Stimulated activated naive CD8-positive, alpha-beta T cell treated with anti-CD3 and anti-CD28 coated beads, Interleukin-15, Interleukin-2, amounts not matched to agents 100 U/mL and 50 U/mL, for 24 hours (primary cell): Measurements from ENCODE around the gene FAM72B.
"Not testable (repeated sequence)": the region's sequence is repeated elsewhere in the genome, so short reads cannot be mapped to it uniquely, and the experiment has no call there.

ENCODE experiments used
- ATAC-seq: fragments of 150-1000 bp; cut with Tn5 transposase; one replicate; pipeline ENCODE4 v1.10.0; 2021
- DNase-seq: peaks from one replicate; pipeline ENCODE4 v3.0.0; 2021

The FAM72B gene

DNA sequence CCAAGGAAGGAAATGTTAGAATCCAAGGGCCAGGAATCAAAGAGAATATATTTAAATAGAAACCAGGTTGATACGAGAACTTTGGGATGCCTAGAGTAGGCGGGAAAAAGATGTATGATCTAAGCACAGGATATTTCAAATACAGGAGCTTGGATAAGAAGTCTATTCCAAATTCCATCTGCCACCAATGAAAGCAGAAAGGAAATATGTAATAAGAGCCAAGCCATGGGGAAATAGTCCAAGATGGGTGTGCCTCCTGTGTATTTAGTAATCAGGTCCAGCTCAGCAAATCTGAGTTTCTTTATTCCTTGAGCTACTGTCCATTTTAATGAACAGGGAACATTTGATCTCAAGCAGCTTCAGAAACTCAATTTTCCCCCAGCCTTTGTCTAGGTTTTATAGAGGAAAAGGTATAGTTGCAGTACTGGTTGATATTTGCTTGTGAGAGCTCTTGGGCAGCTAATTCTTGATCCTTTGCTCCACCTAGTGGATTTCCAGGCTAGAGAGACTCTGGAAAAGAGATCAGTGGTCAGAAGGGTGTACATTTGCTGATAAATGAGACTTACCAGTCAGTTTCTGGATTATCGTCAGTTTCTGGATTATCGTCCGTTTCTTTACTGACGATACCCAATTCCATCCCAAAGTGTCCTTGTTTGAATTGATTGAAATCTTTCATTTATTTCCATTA, 28.3 kb downstream of the FAM72B start:
- not testable (repeated sequence) for DNase-seq, ATAC-seq

DNA sequence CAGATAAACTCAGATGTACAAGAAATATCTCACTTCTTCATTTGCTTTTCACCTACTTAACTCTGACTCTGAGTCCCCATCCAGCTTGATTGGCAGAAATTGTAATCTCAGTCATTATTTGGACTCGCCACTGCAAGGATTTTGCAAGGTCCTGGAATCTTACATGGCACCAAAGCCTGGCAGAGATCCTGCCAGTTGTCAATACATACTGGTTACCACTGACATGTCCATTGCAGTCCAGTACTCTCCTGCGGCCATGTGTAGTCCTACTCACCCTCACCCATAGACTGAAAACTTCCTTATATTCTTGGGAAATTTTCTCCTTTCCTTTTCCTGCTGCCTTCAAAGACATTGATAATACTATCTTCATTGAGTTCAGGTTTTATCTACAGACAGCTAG, 29.3 kb downstream of the FAM72B start:
- not testable (repeated sequence) for DNase-seq, ATAC-seq

DNA sequence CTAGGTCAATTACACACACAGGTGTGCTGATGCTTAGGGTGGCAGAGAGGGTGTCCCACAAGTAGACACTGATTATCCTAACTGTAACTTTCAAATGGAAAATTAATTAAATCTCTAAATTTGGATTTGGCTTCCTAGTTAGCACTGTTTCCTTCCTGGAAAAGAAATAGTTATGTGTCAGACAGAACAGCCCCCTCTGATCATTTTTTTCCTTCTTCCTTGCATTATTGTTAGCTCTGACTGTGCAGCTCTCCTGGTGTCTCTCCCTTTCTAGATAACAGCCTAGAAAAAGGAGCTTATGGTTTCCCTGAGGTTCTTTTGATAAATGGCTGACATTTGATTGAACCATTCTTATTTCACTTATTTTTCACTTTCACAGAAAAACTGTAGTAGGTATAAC, 31.4 kb downstream of the FAM72B start:
- not testable (repeated sequence) for ATAC-seq, DNase-seq

DNA sequence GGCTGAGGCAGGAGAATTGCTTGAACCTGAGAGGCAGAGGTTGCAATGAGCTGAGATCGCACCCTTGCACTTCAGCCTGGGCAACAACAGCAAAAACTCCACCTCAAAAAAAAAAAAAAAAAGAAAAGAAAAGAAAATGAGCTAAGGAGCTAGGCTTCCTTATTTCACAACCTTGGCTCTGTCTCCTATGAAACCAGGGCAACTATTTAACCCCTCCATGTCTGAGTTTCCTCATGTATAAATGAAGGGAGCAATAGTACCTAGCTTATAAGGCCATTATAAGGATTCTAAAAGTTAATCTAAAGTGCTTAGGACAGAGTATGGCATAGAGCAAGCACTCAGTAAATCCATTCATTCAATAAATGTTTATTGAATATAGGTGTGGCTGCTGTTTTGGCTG, 32.8 kb downstream of the FAM72B start:
- ATAC-seq, DNase-seq: not testable (repeated sequence)

DNA sequence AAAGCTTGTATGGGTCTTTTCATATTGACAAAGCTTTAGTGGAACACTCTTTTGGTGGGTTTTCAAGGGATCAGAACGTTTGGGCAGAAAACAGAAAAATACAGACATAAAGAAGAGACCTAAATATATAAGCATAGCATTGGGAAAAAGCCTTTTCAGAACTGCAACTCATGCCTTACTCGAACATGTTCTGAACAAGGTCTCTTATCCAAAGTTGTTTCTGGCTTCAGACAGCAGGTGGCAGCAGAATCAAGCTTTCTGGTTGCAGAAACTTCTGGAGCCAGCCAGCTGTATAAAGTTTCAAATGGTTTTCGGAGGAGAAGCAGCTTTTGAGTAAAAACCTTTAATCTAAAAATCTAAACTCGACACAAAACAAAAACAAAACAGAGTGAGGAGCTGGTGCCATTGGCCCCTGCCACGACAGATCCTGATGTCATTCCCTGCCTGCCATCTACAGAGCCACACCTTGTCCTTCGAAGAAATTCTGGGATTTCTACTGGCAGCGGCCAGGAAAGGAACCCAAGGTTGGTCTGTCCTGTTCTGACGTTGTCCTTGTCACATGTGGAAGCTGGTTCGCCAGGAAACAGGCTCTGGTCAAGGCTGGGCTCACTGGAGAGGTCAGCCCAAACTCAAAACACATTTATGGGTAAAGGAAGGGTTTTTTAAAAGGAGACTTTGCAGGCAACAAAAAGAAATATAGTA, 35.5 kb downstream of the FAM72B start:
- DNase-seq: not testable (repeated sequence)
- ATAC-seq: peak; percentile 59

DNA sequence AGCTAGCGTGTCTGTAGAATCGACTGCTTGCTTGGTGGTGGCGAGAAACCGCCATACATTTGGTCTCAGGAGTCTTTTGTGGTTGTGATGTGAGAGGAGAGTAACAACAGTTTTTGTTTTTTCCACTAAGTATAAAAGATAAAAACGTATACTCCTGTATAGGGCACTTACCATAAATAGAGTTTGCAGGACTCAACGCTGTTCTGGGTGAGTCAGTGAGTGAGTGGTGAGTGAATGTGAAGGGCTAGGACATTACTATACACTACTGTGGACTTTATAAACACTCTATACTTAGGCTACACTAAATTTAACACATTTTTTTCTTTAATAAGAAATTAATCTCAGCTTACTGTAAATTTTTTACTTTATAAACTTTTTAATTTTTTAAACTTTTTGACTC, 43.7 kb downstream of the FAM72B start:
- not testable (repeated sequence) for ATAC-seq, DNase-seq

DNA sequence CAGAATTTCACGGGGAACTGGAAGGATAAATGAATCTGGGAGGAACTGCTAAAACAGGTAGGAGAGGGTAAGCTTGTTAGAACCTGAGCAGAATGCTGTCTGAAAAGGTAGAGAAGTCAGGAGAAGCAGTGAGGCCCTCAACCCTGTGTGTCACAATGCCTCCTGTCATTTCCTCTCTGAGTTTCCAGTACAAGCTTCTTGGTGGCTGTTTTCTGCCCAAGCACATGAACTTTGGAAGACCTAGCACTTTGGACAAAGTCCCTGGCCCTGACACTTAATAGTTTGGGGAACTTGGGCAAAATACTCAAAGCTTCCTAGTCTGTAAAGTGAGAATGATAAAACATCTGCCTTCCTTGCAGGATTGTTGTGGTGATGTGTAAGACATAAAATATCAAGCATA, 52.6 kb downstream of the FAM72B start:
- not testable (repeated sequence) for ATAC-seq

DNA sequence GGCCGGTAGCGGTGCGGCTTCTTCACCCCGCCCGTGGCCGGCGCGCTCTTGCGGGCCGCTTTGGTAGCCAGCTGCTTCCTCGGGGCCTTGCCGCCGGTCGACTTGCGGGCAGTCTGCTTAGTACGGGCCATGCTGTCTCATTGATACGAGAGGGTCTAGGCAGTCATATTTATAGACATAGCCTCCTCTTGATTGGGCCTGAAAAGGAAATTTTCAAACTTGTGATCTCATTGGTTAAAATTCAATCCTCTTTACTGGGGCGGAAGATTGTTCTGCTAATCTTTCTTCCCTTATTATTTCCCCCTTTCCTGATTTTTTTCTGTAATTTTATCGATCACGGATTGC, 65.7 kb downstream of the FAM72B start:
- not testable (repeated sequence) for DNase-seq, ATAC-seq

More for the DNA sequence above, 52.6 kb downstream of the FAM72B start:
- DNase-seq: not testable (repeated sequence)
